Left colon (tissue), 2 donors: Measurements from ENCODE around the gene EXT2. TPM values are rescaled to one million over a fixed set of nuclear protein-coding genes. Genes with fewer than 3 reads are reported as not detected.

Experiments used
- ATAC-seq: fragments of 200-7000 bp; cut with Tn5 transposase; one replicate; pipeline ENCODE4 v1.9.1; 2020; ENCODE audit warnings: mild to moderate bottlenecking, moderate library complexity
- DNase-seq, 2 donors: peaks; one replicate each; pipeline ENCODE4 v3.0.0-alpha.2; 2020
- intact Hi-C, 2 donors: fragments of 100-400 bp; cut with DNase I in 1 of 2; cut with micrococcal nuclease in 1 of 2; formaldehyde crosslinking; loops; one replicate each; pipeline versions ENCODE4 v1.11.2 to v1.14.0; 2022; cut with DNase I, micrococcal nuclease
- total RNA-seq, 2 donors: library from RNA; stranded (reverse); fragmentation: NEBNext Ultra II Directional; extraction: Animal tissue kit (Norgen Biotek cat#: 25700); gene quantifications; one replicate each; pipeline ENCODE4 v1.2.1, GENCODE V29; 2021
- donor health status: DM: no; HTN: no; CAD: no.
- donor health status: DM: yes; HTN: yes; CAD: no.

The EXT2 gene
- total RNA-seq, 2 donors from 2014 or later: 48.5 to 63.9 TPM

- no peak for DNase-seq
- ATAC-seq: no peak
- intact Hi-C loops: no loop called here
Observed at GRCh38 chr11:44149651-44150050, 54.2 kb downstream of the EXT2 start.

DNA sequence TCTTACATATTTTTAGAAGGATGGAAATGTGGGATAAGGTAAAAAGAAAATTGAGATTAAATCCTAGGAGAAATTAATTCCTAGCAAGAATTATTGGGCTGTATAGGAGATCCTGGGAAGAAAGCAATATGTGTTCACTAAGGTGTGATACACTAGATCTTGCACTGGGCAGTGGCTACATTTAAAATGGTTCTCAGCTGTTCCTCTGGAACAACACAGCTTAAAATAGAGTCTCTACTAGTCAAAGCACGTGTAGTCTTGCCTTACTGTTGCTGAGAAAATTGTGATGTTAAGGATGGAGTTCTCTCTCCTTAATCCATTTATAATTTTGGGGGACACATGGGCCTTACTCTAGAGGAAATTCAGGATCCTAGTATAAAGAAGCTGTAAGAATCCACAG lies 54.9 kb downstream of the EXT2 start:
- no peak for DNase-seq
- intact Hi-C loops: no loop called here
- no peak for ATAC-seq

DNA sequence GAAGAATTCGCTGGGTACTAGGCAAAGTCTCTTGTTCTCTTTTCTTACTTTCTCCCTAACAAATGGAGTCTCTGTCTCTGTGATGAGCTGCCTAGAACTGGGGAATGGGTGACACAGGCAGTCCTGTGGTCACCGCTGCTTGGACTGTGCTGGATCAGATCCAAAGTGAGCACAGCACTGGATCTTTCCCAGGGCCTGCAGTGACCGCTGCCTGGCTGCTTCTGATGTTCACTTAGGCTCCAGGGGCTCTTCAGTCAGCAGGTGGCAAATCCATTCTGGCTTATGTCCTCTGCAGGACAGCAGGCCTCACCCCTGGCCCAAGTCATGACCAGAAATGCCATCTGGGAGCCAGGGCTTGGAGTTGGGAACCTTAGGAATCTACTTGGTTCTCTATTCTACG lies 61.5 kb downstream of the EXT2 start:
- intact Hi-C loops: no loop called here
- DNase-seq (no peak), ATAC-seq (no peak)

DNA sequence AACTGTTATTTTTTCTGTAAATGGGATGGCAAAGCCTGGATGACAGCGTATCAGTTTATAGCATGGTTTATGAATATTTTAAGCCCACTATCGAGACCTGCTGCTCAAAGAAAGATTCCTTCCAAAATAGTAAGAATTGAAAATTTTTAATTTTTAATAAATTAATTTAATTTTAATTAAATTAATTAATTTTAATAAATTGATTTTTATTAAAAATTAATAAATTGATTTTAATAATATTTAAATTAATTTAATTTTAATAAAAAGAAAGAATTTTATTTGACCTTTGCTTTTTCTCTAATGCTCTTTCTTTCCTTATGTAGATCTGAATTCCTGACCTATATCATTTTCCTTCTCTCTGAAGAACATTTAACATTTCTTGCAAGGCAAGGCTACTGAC lies 62.9 kb downstream of the EXT2 start:
- ATAC-seq (no peak), DNase-seq (no peak)
- intact Hi-C loops: no loop called here

- no peak for DNase-seq
- ATAC-seq: no peak
Observed at GRCh38 chr11:44159848-44160721, 64.6 kb downstream of the EXT2 start.

DNA sequence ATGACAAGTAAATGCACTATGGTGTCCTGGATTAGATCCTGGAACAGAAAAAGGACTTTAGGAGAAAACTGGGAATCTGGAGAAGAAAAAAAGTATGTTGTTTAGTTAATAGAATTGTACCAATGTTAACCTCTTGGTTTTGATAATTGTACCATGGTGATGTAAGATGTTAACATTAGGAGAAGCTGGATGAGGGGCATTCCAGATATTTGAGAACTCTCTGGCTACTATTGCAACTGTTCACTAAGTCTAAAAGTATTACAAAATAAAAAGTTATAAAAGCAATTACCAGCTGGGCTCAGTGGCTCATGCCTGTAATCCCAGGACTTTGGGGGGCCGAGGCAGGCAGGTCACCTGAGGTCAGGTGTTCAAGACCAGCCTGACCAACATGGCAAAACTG lies 66.5 kb downstream of the EXT2 start:
- DNase-seq (no peak), ATAC-seq (no peak)
- intact Hi-C loops: no loop called here

More at GRCh38 chr11:44159848-44160721, 64.6 kb downstream of the EXT2 start:
- intact Hi-C loops: no loop called here

GRCh38 chr11:44162662-44163061 lies 67.2 kb downstream of the EXT2 start:
- intact Hi-C loops: no loop called here

DNA sequence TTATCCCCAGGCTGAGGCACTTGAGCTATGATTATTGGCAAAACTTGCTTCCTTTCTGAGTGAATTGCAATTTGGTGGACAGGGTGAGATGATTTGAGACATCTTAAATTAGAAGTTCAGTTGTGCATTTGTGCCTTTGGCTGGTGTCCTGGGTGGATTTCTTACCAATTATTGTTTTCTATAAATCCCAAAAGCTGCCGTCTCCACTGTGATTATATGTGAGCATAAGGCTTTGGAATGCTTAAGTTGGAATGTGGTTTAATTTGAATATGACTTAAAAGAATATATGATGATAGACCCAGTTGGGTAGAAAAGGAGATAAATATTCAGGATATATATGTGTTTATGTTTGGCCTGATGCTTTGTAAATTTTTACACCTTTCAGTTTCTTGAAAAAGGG lies 70.0 kb downstream of the EXT2 start:
- no peak for DNase-seq
- intact Hi-C loops: no loop called here
- no peak for ATAC-seq

More at GRCh38 chr11:44162662-44163061, 67.2 kb downstream of the EXT2 start:
- DNase-seq: no peak
- ATAC-seq: no peak

DNA sequence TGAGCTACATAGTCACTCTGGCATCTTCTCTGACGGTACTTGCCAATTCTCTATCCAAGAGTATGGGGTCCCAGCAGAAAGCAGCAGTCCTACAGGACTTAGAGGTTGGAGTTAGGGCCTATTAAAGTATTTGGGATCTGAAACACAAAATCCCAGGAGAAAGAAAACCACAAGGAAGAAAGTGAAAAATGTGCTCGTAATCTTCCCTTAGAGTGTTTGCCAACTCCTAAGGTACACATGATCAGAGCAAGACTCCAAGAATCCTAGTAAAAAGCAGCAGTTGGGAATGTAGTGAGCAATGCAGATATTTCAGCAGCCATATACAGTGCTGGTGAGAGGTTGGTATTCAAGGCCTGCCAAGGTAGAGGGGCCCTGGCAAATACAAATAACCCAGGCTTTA lies 71.6 kb downstream of the EXT2 start:
- no peak for ATAC-seq
- intact Hi-C loops: no loop called here
- no peak for DNase-seq

DNA sequence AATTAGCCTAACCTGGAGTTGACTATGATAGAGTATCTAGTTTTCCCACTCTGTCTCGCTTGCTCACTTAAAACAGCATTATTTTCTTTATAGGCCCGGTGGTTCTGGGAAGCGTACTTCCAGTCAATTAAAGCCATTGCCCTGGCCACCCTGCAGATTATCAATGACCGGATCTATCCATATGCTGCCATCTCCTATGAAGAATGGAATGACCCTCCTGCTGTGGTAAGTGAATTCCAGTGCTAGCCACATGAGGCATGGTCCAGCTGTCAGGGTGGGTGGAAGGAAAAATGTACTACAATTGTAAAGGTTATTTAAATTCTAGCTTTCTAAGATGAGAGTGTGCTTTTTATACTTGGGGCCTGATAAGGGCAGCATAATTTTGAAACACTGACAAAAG lies 76.0 kb downstream of the EXT2 start:
- DNase-seq: no peak
- ATAC-seq: no peak
- intact Hi-C loops: no loop called here

- intact Hi-C loops: no loop called here
- no peak for ATAC-seq
Observed at GRCh38 chr11:44172966-44173365, 77.5 kb downstream of the EXT2 start.

GRCh38 chr11:44174842-44175241 lies 79.4 kb downstream of the EXT2 start:
- no peak for DNase-seq

More at GRCh38 chr11:44172966-44173365, 77.5 kb downstream of the EXT2 start:
- DNase-seq: no peak

GRCh38 chr11:44176546-44177213 lies 81.2 kb downstream of the EXT2 start:
- ATAC-seq (no peak), DNase-seq (no peak)

More at GRCh38 chr11:44174842-44175241, 79.4 kb downstream of the EXT2 start:
- intact Hi-C loops: no loop called here
- ATAC-seq: no peak

DNA sequence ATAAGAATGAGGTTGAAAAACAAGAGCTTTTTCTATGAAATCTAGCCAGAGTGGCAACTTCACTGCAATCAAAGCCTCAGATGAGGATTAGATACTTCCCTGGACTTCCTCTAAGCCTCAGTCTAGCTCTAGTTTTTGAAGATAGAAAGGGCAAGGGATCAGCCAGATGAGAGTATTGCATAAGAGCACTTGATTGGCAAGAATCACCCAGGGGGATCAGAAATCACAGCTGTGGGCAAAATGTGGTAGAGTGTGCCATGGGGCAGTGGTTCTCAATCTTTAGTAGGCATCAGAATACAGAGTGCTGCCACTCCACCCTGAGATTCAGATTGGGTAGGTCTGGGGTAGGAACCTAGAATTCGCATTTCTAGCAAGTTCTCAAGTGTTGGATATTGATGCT lies 82.4 kb downstream of the EXT2 start:
- intact Hi-C loops: no loop called here
- DNase-seq (no peak), ATAC-seq (no peak)

More at GRCh38 chr11:44176546-44177213, 81.2 kb downstream of the EXT2 start:
- intact Hi-C loops: no loop called here

- ATAC-seq (no peak), DNase-seq (no peak)
- intact Hi-C loops: no loop called here
Observed at GRCh38 chr11:44178381-44178780, 82.9 kb downstream of the EXT2 start.

DNA sequence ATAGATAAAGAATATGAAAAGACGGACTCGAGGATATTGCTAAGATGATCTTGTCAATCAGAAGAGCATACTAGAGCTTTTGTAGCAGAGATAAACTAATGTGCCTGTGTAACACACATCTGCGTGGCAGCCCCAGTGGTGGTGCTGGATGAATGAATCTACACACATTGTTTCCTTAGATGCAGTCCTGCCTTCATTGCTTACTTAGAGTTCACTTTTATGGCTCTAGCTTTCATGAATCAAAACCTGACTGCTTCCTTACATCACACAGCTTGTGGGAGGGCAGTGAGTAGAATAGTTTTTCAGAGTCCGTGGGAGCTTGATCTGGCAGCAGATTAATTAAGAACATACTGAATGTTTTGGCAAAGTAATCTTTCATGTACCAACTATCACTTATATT lies 83.7 kb downstream of the EXT2 start:
- intact Hi-C loops: no loop called here

DNA sequence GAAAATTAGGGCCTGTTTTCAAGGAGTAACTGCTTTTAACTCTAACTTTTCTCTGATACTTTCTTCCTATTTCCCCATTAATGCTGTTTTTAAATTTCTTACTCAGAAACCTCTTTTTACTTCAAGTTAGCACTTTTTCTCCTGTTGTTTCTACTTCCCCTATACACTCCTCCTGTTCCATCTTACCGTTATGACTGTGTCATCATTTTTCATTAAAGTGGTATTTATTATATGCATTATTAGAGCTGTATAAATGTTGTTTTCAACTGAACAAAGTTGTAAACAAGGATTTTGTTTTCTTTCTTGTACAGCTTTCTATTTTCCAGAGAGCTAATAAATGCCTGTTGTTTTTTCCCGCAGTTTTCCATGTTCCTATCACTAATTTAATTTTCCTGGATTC lies 84.6 kb downstream of the EXT2 start:
- DNase-seq: no peak
- ATAC-seq: no peak
- intact Hi-C loops: no loop called here

More for the DNA sequence above, 83.7 kb downstream of the EXT2 start:
- no peak for ATAC-seq
- DNase-seq: no peak

GRCh38 chr11:44185522-44185921 lies 90.0 kb downstream of the EXT2 start:
- ATAC-seq (no peak), DNase-seq (no peak)
- intact Hi-C loops: no loop called here

DNA sequence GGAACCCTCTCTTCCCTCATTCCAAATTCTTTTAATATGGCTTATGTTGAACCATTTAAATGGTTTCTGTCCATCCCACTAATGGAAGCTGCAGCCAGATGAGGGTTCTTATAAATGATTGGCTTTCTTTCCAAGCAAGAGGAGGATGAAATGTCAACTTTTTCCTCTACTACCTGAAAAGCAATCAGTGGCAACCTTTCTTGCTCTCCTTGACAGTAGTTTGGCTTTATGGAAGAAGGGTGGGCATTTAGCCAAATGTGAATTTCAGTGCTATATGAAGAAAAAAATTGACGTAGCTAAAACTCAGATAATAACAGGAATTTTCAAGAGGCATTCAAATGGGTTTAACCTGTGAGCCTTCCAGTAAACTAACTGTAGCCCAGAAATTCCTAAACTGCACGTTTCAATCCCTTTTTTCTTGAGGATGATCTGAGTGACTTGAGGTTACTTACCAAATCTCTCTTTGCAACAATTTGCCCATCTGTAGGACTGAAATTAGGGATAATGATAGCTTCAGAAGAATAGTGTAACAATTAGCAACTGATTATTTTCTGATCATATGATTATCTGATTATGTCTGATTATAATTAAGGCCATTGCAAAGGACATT lies 90.9 kb downstream of the EXT2 start:
- no peak for ATAC-seq
- intact Hi-C loops: no loop called here

DNA sequence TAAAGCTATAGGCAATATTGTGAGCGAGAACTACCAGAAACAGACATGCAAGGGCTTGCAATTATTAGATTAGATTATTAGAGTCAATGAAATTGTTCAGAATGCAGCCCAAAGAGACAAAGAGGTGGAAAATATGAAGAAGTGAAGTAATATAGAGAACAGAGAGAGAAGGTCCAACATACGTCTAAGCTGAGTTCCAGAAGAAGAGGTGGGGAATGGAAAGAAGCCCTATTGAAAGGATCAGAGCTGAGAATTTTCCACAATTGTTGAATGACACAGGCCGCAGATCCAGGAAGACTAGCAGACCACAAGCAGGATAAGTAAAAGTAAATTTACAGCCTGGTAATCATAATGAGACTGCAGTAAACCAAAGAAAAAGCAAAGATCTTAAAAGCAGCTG lies 93.2 kb downstream of the EXT2 start:
- intact Hi-C loops: no loop called here
- DNase-seq (no peak), ATAC-seq (no peak)

More for the DNA sequence above, 90.9 kb downstream of the EXT2 start:
- no peak for DNase-seq
